Measurements from ENCODE around the gene PRRG4.

Gene PRRG4

DNA sequence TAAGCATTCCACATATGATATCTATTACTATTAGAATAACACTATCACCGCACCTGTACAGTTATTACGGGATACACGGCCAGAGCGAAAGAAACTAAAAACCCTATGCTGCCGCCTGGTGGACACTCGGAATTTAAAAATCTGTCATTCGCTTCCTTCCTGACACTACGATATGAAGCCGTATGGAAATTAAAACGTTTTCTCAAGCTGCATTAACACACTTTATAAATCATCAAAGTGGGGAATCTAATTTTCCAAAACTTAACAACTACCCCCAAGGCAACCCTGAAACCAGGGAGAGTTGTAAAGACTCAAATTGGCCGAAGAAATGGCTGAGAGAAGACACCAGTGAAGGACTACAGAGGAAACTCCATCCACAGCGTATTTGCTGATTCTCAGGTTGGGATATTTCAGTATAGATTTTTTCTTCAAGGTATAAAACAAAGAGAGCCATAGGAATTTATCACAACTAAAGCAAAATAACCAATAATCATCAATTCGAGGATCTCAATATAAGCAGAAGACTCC, 36.7 kb upstream of the PRRG4 start:
- TF ChIP-seq, protein P1, sequence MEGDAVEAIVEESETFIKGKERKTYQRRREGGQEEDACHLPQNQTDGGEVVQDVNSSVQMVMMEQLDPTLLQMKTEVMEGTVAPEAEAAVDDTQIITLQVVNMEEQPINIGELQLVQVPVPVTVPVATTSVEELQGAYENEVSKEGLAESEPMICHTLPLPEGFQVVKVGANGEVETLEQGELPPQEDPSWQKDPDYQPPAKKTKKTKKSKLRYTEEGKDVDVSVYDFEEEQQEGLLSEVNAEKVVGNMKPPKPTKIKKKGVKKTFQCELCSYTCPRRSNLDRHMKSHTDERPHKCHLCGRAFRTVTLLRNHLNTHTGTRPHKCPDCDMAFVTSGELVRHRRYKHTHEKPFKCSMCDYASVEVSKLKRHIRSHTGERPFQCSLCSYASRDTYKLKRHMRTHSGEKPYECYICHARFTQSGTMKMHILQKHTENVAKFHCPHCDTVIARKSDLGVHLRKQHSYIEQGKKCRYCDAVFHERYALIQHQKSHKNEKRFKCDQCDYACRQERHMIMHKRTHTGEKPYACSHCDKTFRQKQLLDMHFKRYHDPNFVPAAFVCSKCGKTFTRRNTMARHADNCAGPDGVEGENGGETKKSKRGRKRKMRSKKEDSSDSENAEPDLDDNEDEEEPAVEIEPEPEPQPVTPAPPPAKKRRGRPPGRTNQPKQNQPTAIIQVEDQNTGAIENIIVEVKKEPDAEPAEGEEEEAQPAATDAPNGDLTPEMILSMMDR (conservative IDR thresholded peaks at IDR 0.05; ENCODE audit: low read depth, low read length): peak; percentile 78
- no peak overlapping the region for H3K4me3 ChIP-seq (ENCODE audit: low read depth, low read length)

DNA sequence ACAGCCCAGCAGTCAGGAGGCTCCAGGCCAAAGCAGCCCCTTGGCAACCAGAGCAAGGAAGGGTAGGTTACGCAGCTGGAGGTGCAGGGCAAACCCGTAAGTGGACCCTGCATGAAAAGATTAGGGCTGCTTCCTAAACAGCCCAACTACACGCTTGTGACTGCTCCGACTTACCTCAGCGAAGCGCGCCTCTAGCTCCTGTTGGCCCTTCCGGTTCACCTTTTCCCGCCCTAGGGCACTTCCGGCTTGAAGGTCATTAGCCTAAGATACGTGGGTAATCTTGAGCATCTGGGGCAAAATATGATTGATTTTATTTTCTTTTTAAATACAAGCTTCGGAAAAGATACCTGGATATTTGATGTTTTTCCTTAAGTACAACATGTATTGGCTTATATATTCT, 35.3 kb upstream of the PRRG4 start, which contains the start of gene CCDC73:
TSS of gene CCDC73 (minus strand) at position 224 of the 400 bp plus-strand sequence. CDS start 34,419 bp downstream, outside the sequence.
- TF ChIP-seq, protein P1 (conservative IDR thresholded peaks at IDR 0.05; ENCODE audit: low read depth, low read length): no peak
- DNase-seq (ENCODE audit: low read depth): no peak
- H3K4me3 ChIP-seq (ENCODE audit: low read depth, low read length): no peak within 1 kb of the TSS

More for the DNA sequence above, 36.7 kb upstream of the PRRG4 start:
- DNase-seq (ENCODE audit: low read depth): peak; percentile 55

DNA sequence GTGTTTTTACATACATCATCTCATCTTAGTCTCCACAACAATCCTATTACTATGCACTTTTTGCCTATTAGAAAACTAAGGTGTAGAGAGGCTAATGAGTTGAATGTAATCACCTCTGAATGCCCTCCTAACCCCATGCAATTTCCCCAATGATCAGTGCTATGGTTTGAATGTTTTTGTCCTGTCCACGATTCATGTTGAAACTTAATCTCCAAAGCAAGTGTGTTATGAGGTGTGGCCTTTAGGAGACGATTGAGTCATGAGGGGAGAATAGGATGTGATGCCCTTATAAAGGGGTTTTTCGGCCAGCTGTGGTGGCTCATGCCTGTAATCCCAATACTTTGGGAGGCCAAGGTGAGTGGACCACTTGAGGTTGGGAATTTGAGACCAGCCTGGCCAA, 33.3 kb upstream of the PRRG4 start:
- no peak overlapping the region for H3K4me3 ChIP-seq (ENCODE audit: low read depth, low read length)
- TF ChIP-seq, protein P1 (conservative IDR thresholded peaks at IDR 0.05; ENCODE audit: low read depth, low read length): no peak
- DNase-seq (ENCODE audit: low read depth): no peak

DNA sequence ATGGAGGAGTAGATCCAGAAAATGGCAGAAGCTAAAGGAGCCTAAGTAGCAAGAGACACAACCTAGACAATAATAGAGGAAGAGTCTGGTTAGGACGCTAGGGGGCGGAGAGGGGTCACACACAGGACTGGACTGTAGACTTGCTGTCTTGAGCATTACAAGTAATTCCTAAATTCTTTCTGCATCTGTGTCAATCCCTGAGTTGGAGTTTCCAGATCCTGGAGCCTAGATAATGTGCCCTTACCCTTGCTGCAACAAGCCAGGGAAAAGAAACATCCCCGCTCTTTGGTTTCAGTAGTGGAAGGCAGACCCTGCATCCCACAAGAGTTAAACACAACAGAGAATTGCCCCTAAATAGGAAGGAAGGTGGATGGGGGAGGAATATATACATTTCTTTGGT, 20.4 kb upstream of the PRRG4 start:
- TF ChIP-seq, protein P1 (conservative IDR thresholded peaks at IDR 0.05; ENCODE audit: low read depth, low read length): peak; percentile 94
- peak; percentile 91 for DNase-seq (ENCODE audit: low read depth)
- no peak overlapping the region for H3K4me3 ChIP-seq (ENCODE audit: low read depth, low read length)

DNA sequence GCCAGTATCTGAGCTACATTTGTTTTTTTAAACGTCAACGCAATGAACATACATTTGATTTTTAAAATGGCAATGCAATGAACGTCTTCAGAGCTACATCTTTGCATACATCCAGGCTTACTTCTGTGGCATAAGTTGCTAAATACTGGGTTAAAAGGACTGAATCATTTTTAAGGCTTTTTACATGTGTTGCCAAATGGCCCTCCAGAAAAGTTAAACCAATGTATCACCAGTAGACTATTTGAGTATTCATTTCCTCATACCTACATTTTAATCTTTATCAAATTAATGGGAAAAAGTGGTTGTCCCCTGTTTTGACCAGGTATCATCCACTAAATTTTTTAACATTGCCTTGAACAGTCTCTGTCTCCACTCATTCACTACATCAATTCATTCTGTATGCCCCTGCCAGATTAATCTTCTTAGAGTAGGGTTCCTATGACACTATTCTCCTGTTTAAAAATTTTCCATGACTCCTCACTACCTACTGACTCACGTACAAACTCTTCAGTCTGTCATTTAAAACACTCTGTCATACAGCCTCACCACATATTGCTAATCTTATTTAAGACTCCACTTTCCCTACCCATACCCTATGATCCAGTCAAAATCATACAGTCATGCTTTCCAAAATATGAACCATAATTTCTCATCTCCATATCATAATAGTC, 12.4 kb upstream of the PRRG4 start:
- no peak for DNase-seq (ENCODE audit: low read depth)
- TF ChIP-seq, protein P1 (conservative IDR thresholded peaks at IDR 0.05; ENCODE audit: low read depth, low read length): no peak
- no peak overlapping the region for H3K4me3 ChIP-seq (ENCODE audit: low read depth, low read length)

DNA sequence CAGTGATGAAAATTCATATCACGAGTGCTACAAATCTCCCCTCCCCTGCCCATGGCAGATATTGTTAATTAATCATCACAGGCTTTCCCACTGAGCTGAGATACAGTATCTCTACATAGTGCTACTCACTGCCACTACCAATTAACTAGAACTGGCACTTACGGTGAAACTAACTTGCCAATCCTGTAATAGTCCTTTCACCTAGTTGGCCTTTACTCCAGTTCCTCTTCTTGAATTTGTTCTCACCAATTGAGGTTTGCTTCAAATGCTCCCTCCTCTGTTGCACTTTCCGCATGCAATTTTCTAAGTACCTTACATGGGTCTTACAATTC, 11.9 kb upstream of the PRRG4 start:
- DNase-seq (ENCODE audit: low read depth): no peak
- no peak overlapping the region for H3K4me3 ChIP-seq (ENCODE audit: low read depth, low read length)
- TF ChIP-seq, protein P1 (conservative IDR thresholded peaks at IDR 0.05; ENCODE audit: low read depth, low read length): no peak

DNA sequence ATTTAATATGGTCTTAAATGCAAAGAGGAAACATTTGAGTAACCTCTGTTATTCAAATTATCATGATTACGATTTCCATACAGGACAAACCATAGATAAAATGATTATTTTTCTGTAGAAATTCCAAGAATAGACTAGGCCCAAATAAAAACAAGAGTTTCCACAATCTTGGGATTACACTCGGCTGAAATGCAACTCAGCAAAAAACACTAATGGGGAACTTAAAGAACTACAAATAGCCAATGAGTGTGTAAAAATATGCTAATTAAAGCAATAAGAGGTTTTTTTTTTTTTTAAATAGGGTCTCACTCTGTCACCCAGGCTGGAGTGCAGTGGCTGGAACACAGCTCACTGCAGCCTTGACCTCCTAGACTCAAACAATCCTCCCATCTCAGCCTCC, 10.5 kb upstream of the PRRG4 start:
- DNase-seq (ENCODE audit: low read depth): no peak
- no peak overlapping the region for H3K4me3 ChIP-seq (ENCODE audit: low read depth, low read length)
- TF ChIP-seq, protein P1 (conservative IDR thresholded peaks at IDR 0.05; ENCODE audit: low read depth, low read length): no peak

Measured in choroid plexus epithelial cell (primary cell).